ENCODE data around the gene SPAG17. TPM values are rescaled to one million over a fixed set of nuclear protein-coding genes. Genes with fewer than 3 reads are reported as not detected.

SPAG17 gene
- total RNA-seq, 4 donors from 2014 or later, result not detected

DNA sequence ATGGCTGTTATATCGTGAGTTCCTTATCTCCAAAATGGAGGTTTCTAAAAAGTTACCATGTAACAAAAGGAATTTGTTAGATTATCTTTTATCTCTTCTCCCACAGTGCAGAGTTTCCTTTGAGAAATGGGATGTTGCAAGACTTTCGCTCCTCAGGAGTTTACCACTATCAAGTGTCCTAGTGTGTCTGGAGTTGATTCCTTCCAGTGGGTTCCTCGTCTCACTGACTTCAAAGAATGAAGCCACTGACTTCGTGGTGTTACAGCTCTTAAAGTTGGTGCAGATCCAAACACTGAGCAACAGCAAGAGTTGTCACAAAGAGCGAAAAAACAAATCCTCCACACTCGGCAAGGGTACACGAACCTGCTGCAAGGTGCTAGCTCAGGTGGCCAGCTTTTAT is 37.0 kb downstream of the SPAG17 start:
- no peaks in the 10 kb centered on the region for H3K9me3 ChIP-seq
- DNase-seq (no peak), ATAC-seq (no peak)
- in situ Hi-C loops (cut with MboI; ENCODE audit: low sequenced_read_pairs in 4 of 4), result no loop called here
- TF ChIP-seq CTCF (IDR thresholded peaks at IDR 0.05 in 4 of 5, conservative IDR thresholded peaks at IDR 0.05 in 1 of 5), result no peak
- peaks cover 3 to 4% of the 10 kb centered on the region in 2 donors for H3K4me1 ChIP-seq
- no peak overlapping the region for H3K4me3 ChIP-seq
- intact Hi-C loops (cut with DNase I; ENCODE audit: low total_unique reads), result no loop called here
- H3K27me3 ChIP-seq, result no peaks in the 10 kb centered on the region
- no peaks in the 10 kb centered on the region for H3K36me3 ChIP-seq
- no peak overlapping the region for H3K27ac ChIP-seq

DNA sequence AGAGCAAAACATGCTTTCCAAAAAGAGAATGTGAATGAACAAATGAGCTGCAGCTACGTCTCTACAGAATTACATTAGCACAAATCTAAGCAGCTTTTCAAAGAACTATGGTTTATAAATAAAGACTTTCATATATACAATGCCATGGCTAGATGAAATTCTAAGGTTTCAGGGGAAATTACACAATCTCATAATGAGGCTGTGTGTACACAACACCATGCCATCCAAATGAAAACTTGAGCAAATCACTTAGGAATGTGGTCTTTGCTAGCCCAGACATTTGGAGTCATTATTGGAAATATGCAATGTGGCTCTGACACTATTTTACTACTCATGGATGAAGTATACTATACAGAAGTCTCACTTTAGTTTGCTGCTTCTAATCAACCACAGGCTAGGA is 37.5 kb downstream of the SPAG17 start:
- TF ChIP-seq POLR2A (IDR thresholded peaks at IDR 0.05) (no peak), CTCF (IDR thresholded peaks at IDR 0.05 in 4 of 5, conservative IDR thresholded peaks at IDR 0.05 in 1 of 5) (no peak)
- no peak overlapping the region for H3K27ac ChIP-seq
- intact Hi-C loops (cut with DNase I; ENCODE audit: low total_unique reads) (no loop called here), in situ Hi-C loops (cut with MboI; ENCODE audit: low sequenced_read_pairs in 4 of 4) (no loop called here)
- H3K36me3 ChIP-seq, result no peaks in the 10 kb centered on the region
- H3K4me3 ChIP-seq, result no peak overlapping the region
- H3K9me3 ChIP-seq, result no peaks in the 10 kb centered on the region
- H3K27me3 ChIP-seq, result no peaks in the 10 kb centered on the region
- DNase-seq, result no peak
- H3K4me1 ChIP-seq, result peaks cover 3 to 4% of the 10 kb centered on the region in 2 donors
- no peak for ATAC-seq

- Histone ChIP-seq H3K27me3 (no peaks in the 10 kb centered on the region), H3K27ac (no peak overlapping the region), H3K4me1 (peaks cover 0 to 4% of the 10 kb centered on the region in 2 donors), H3K4me3 (no peak overlapping the region), H3K36me3 (no peaks in the 10 kb centered on the region), H3K9me3 (no peaks in the 10 kb centered on the region)
- intact Hi-C loops (cut with DNase I; ENCODE audit: low total_unique reads) (no loop called here), in situ Hi-C loops (cut with MboI; ENCODE audit: low sequenced_read_pairs in 4 of 4) (no loop called here)
- ATAC-seq (no peak), DNase-seq (no peak)
- no peak for TF ChIP-seq POLR2A (IDR thresholded peaks at IDR 0.05)
- no peak for TF ChIP-seq CTCF (IDR thresholded peaks at IDR 0.05 in 4 of 5, conservative IDR thresholded peaks at IDR 0.05 in 1 of 5)
Measured at GRCh38 chr1:118145721-118146120, 39.3 kb downstream of the SPAG17 start.

DNA sequence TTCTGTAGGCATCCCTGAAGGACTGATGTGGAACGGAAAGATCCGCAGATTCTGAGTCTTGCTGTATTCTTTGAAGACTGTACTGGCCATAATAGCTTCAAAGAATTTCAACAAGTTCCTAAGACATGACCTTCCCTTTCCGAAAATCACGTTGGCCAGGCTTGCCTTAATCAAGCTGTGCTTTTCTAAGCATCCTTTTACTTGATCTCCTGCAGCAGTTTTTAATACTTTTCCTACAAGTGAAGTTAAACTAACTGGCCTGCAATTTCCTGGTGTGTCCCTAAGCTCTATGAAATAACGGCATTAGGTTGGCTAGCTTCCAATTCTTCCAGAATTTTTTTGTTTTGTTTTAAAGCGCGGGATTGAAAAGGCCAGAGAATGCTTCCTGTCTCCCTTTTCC is 40.3 kb downstream of the SPAG17 start:
- H3K4me1 ChIP-seq, result peaks cover 0 to 4% of the 10 kb centered on the region in 2 donors
- H3K36me3 ChIP-seq, result no peaks in the 10 kb centered on the region
- no peaks in the 10 kb centered on the region for H3K27me3 ChIP-seq
- no peaks in the 10 kb centered on the region for H3K9me3 ChIP-seq
- in situ Hi-C loops (cut with MboI; ENCODE audit: low sequenced_read_pairs in 4 of 4), result no loop called here
- H3K4me3 ChIP-seq, result no peak overlapping the region
- intact Hi-C loops (cut with DNase I; ENCODE audit: low total_unique reads), result no loop called here
- DNase-seq (no peak), ATAC-seq (no peak)
- TF ChIP-seq POLR2A (IDR thresholded peaks at IDR 0.05) (no peak), CTCF (IDR thresholded peaks at IDR 0.05 in 4 of 5, conservative IDR thresholded peaks at IDR 0.05 in 1 of 5) (no peak)
- no peak overlapping the region for H3K27ac ChIP-seq

- no peak overlapping the region for H3K27ac ChIP-seq
- intact Hi-C loops (cut with DNase I; ENCODE audit: low total_unique reads) (no loop called here), in situ Hi-C loops (cut with MboI; ENCODE audit: low sequenced_read_pairs in 4 of 4) (no loop called here)
- no peaks in the 10 kb centered on the region for H3K36me3 ChIP-seq
- DNase-seq (no peak), ATAC-seq (no peak)
- no peak overlapping the region for H3K4me3 ChIP-seq
- TF ChIP-seq POLR2A (IDR thresholded peaks at IDR 0.05) (no peak), CTCF (IDR thresholded peaks at IDR 0.05 in 4 of 5, conservative IDR thresholded peaks at IDR 0.05 in 1 of 5) (no peak)
- H3K4me1 ChIP-seq, result peaks cover 0 to 4% of the 10 kb centered on the region in 2 donors
- H3K27me3 ChIP-seq, result no peaks in the 10 kb centered on the region
- no peaks in the 10 kb centered on the region for H3K9me3 ChIP-seq
Measured at GRCh38 chr1:118143831-118144230, 41.2 kb downstream of the SPAG17 start.

Data from gastrocnemius medialis (tissue), 4 donors.